Measurements from ENCODE around the gene AGTPBP1.

The AGTPBP1 gene

DNA sequence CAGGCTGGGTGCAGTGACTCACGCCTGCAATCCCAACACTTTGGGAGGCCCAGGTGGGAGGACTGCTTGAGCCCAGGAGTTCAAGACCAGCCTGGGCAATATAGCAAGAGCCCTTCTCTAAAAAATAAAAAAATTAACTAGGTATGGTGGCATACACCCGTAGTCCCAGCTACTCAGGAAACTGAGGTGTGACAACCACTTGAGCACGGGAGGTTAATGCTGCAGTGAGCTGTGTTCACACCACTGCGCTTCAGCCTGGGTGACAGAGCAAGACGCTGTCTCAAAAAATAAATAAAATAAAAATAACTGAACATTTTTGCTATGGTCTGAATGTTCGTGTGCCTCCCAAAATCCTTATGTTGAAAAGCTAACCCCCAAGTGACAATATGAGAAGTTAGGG lies 24.5 kb downstream of the AGTPBP1 start:
- no peak for DNase-seq (ENCODE audit: low read depth)

DNA sequence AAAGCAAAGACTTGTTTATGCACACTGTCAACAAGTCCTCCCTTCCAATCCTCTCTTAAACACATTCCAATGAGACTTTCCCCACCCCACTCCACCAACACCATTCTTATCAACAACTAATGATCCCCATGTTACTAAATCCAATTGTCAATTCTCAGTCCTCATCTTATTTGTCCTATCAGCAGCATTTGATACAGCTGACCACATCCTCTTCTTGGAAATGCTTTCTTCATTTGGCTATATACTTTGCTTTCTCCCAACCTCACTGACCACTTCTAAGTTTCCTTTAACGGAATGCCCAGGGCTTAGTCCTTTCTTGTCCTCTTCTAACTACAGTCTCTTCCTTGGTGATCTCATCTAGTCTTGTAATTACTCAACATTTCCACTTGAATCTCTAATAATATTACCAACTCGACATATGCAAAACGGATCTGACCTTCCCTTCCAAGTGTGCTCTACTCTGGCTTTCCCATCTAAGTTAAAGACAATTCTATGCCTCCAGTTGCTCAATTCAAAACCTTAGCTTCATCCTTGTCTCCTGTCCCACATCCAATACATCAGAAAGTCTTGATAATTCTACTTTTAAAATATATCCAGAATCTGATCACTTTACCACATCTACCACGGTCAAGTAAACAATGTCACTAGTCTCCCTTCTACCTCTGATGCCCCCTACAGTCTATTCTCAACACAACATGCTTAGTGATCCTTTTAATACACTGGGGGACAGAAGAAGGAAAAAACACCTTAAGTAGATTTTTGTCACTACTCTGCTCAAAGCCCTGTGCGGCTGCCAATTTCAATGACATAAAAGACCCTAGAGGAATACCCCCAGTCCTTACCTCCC lies 25.5 kb downstream of the AGTPBP1 start:
- DNase-seq (ENCODE audit: low read depth): no peak

DNA sequence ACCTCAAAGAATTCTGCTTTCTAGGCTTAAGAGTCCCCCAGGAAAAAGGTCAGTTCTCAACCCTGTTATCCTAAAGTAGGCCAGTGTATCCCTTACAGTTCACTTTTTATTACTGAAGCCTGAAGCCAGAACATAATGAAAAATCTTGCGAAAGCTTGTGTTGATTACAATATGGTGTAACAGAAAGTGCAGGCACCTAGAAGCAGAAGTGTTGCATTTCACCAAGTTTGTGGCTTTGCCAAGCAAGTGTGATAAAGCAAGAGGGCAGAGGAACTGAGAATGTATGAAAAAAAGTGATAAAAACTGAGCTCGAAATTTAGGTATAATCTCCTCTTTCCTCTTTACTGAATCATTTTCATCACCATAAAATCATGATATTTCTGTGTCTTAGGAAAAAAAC lies 26.2 kb downstream of the AGTPBP1 start:
- no peak for DNase-seq (ENCODE audit: low read depth)

DNA sequence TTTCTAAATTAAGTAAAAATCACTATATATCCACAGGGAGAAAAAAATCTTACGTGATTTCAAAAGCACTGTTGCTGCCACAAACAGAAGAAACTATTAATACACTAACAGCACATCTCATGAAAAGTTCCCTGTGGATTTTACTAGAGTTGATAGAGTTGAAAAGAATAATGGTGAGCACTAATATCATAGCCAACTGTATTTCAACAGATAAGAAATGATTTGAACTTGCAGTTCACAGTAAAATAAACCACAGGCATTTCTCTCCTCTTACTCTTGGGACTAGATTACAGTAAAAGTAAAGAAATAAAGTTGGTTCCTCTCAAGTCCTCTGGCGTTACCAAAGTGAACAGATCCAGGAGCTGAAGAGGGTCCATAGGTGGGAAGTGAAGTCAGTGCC lies 27.9 kb downstream of the AGTPBP1 start:
- DNase-seq (ENCODE audit: low read depth): no peak

DNA sequence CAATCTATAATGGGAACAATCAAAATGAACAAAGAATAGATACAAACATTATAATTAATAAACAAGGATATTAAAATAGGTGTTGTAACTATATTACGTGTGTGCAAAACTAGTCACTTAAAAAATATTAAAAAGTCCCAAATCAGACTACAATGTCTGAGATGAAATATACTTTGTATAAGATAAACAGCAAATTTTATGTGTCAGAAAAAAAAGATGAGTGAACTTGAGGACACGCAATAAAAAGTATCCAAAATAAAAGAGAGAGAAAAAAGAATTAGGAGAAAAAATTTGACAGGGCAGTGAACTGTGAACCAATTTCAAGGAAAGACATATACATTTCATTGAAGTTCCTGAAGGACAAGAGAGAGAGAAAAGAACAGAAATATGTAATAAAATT lies 37.0 kb downstream of the AGTPBP1 start:
- DNase-seq (ENCODE audit: low read depth): no peak

DNA sequence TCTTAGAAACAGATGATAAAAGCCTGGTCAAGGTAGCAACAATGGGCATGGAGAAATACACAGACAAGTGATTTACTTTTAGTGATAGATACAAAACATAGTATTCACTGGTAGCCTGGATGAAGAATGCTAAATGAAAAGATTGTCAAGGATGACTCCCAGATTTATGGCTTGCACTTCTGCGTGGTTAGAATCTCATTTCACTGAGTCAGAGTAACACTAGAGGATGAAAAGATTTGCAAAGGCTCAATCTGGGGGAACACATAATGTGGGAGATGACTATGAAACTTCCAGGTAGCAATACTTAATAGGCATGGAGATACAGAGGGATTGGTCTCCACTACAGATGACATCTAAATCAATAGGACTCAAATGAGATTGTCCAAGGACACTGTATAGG lies 38.4 kb downstream of the AGTPBP1 start:
- peak; percentile 16 for DNase-seq (ENCODE audit: low read depth)

DNA sequence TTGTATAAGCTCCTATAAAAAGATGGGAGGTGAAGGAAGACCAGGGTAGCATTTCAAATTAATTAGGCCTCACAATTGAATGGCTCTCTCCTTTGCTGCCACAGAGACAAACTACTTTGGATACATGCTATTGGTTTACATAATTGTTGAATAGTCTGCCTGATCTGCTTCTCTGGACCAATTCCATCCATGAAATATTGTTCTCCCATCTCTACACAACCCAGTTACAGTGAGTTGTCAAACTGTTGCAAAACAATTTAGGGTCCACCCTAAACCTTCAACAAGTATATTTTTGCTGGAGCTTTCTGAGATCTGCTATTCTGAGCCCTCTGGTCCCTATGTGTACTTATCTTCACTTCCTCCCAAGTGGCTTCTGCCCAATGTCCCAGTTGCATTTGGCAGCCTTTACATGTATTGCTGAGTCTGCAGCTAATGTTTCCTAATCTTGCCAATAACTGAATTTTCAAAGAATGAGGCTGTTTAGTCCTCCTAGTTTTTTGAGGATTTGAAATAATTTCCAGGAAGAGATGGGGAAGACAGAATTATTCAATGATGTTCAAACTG lies 38.9 kb downstream of the AGTPBP1 start:
- no peak for DNase-seq (ENCODE audit: low read depth)

DNA sequence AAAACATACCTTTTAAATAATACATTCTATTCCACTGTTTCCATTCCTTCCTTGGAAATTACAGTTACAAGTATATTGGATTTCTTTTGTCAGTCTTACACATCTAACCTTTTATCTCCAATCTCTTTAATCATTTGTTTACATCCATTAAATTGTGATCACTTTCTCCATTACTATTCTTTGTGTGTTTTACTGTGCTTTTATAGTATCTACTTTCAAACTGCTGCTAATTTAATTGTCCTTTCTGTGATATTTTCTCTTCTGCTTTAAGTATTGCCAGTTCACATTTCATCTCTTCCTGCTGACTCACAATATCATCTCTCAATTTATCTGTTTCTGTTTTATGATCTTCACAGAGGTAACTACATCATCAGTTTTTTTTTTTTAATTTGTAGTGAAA lies 39.6 kb downstream of the AGTPBP1 start:
- no peak for DNase-seq (ENCODE audit: low read depth)

DNA sequence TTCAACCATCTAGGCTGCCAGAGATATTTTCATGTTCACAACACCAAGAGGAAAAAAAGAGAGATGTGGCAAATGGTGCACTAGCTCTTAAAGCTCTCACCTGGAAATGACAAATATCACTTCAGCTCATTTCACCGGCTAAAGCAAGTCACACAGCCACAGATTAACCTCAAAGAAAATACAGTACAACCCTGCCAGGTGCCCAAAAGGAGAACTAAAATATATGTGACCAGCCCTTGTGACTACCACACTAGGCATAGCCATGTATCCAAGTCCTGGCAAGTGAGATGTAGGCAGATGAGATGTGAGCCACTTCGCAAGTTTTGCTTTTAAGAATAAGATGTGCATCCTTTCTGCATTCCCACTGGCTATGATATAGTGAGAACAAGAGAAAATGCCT lies 41.4 kb downstream of the AGTPBP1 start:
- no peak for DNase-seq (ENCODE audit: low read depth)

DNA sequence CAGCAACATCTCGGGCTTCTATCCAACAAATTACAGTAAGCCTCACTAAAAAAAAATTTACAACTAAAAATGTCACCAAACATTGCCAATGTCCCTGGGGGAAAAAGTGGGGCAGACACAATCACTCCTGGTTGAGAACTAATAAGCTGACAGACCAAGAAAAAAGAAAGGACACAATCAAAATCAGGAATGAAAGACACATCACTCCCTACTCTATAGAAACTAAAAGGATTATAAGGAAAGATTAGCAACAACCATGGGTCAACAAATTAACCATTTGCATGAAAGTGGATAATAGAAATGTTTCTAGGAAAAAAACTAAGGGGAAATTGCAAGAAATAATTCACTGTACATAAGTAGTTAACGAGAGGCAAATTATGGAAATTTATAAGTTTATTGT lies 53.4 kb downstream of the AGTPBP1 start:
- no peak for DNase-seq (ENCODE audit: low read depth)

DNA sequence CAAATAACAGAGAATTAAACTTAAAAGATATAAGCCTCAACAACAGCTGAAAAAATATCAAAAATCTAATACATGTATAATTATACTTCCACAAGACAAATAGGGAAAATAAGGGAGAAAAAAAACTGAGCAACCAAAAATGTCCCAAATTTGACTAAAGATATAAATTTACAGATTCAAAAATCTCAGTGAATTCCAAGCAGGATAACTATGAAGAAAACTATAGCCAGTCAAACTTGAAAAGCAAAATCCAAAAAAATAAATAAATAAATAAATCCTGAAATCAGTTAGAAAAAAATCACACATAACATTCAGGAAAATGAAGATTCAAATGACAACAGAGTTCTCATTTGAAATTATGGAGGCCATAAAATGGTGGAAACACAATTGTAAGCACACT lies 56.7 kb downstream of the AGTPBP1 start:
- no peak for DNase-seq (ENCODE audit: low read depth)

DNA sequence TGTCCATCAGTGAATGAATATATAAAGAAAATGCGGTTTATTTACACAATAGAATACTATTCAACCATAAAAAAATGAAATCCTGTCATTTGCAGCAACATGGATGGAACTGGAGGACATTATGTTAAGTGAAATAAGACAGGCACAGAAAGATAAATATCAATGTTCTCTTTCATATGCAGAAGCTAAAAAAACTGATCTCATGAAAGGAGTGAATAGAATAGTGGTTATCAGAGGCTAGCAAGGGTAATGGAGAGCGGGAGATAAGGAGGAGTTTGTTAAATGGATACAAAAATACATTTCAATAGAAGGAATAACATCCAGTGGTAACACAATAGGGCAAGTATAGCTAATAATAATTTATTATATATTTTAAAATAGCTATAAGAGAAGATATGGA lies 65.0 kb downstream of the AGTPBP1 start:
- no peak for DNase-seq (ENCODE audit: low read depth)

DNA sequence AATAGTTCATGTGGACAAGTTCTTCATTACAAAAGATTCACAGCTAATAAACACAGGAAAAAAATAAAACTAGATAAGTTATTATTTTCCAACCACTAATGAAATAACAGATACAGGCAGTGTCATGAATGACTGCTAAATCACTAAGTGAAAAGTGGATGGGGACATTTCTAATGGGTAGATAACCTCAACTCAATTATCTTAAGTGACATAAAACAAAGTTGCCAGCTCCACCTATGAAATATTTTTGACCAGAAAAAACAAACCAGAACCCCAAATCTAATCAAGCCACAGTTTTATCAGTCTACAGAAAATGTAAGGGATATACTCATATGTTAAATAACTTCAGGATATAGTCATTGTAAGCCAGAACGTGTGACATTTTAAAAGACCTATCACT lies 74.4 kb downstream of the AGTPBP1 start:
- DNase-seq (ENCODE audit: low read depth): no peak

DNA sequence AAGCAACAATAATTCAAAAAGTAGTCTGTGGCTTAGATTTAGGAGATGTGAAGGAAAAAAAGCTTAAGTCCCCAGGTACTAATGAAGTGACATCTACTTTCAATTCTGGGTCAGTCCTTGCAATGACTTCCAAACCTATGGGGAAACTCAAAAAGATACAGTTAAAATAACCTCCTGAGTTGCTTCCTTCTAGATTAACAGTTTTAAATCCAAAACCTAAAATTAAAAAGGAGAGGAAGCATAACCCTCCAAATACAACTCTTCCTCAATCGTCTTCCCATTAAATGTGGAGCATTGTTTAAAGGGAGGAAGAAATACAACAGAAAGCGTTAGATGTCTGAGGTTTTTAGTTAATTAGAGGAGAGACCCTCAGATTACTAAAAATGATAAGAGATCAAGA lies 75.7 kb downstream of the AGTPBP1 start:
- DNase-seq (ENCODE audit: low read depth): no peak

DNA sequence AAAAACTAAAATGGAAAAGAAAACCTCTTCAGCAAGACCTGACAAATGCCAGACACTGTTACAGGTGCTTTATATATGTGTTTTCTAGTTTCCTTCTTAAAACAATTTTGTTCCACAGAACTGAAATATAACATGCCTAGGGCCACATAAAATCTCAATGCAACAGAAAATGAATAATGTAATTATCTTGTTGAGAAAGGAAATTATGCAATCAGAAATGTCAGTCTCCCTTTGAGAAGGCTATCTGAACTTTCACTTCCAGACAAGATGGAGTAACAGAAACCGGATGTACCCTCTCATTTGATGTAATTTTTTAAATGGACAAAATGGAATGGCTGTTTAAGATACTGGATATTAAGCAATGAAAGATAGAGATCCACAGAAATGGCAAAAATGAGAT lies 79.2 kb downstream of the AGTPBP1 start:
- no peak for DNase-seq (ENCODE audit: low read depth)

DNA sequence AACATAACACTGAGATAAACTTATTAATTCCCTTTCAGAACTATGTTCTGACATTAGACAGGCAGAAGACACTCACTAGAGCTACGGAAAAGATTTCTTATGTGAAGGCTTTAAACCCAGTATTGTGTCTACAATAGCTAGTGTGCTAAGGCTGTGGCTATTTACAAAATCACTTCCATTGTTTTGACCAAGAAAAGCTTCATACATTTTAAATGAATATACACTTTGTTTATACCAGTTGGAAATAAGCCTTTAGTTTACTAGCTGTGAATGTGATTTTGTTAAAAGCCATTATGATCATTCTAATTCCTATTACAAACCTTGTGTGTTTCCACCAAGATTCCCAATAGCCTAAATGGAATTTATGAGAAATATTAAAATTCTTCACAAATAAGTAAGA lies 83.0 kb downstream of the AGTPBP1 start:
- DNase-seq (ENCODE audit: low read depth): no peak

DNA sequence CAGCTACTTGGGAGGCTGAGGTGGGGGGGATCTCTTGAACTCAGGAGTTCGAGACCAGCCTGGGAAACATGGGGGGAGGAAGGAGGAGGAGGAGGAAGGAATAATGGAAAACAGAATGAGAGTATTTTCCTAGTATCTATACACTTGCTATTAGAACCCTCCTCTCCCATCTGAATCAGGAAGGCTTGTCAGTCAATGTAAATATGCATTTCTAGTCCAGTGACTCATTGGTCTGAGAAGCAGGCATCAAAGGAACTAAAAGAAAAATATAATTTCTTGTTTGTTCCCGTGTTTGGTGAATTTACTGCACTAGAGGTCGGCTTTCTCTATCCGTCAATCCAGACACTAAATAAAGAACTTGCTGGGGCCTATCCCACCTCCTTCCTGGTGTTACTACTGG lies 88.6 kb downstream of the AGTPBP1 start:
- DNase-seq (ENCODE audit: low read depth): no peak

DNA sequence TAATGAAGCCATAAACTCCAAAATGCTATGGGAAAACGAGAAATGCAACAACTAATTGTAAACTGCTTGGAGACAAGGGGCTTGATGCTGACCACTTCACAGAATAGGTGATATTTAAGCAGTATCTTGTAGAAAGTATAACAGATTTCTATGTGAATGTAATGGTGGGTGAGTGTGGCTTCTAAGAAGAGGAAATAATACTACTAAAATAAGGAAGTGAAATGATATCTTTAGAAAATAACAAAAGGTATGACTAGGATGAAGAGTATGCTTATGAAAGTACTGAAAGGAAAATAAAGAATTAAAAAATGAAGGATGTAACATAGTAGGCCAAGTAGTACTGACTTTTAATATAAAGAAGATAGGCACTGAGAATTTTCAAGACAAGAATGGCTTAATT lies 94.2 kb downstream of the AGTPBP1 start:
- no peak for DNase-seq (ENCODE audit: low read depth)

DNA sequence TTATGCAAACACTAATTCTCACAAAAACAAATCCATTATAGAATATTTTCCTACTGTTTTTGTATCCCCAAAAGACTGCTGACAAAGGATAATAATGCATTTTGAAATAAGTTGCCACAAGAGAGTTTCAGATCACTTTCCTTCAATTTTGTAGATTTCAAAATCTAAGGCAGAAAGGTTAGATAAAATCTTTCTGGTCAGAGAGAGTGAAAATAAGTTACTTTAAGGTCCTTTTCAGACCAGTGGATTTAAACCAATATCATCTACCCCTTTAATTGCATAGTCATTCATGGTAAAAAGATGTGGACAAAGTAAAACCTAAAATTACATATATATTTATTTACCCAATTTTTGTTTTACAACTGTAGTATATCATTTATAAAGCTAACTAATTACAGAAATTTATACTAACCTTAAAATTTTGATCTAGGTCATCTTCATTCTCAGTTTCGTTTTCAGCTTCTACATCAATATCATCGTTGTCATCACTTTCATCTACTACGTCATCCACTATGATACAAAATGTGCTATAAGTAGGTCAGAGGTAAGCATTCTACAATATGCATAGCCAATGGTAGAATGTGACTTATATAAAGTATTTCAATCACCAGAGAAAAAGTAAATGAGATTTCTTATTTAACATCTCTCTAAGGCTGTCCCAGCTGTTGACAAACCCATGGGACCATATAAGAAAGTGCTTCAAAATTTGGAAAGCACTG lies 95.7 kb downstream of the AGTPBP1 start:
- DNase-seq (ENCODE audit: low read depth): no peak

DNA sequence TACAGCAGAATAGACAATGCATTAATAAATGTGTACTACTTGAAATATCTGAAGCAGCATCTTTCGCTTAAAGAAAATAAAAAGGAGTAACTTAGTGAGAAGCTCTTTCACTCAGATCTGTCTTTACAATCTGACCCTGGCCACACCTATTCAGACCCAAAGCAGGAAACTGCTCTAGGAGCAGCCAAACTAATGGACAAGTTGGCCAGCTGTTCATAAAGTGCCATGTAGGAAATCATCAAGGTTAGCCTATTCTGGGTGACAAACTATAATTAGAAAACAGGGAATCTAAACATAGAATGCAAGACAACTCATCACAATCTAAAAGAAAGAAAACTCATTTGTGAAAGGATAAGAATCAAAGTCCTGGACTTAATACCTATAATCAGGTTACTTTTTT lies 101.3 kb downstream of the AGTPBP1 start:
- DNase-seq (ENCODE audit: low read depth): no peak

DNA sequence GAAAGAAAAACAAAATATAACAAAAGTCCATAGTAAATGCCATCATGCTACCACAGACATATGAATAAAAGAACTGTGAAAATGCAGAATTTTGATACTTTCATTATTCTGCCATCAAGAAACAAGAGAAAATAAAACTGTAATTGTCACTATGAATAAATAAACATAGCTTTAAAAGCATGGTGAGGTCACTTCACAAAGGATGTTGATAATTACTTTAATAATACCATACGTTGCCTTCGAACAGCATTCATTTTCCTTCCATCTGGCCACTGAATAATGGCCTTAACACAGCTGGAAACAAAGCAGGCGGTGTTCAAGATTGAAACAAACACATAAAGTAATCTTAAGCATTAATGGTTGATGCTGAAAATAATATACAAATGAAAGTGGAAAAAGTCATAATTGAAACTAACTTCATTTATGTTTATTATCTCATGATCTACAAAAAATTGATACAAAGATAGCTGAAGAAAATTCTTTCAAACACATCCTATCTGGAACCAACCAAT lies 102.0 kb downstream of the AGTPBP1 start:
- no peak for DNase-seq (ENCODE audit: low read depth)

DNA sequence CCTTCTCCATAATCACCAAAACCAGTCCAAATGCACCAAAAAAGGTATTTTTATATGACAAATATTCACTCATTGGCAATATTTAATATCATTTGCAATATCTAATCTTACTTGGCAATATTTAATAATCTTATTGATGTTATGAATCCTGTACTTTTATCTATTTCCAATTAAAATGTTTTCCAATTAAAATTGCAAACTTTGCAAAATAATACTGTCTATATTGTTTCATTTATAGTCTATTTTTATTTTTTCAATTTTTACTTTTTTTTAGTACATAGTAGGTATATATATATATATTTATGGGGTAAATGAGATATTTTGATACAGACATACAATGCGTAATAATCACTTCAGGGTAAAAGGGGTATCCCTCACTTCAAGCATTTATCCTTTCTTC lies 109.9 kb downstream of the AGTPBP1 start:
- DNase-seq (ENCODE audit: low read depth): no peak

DNA sequence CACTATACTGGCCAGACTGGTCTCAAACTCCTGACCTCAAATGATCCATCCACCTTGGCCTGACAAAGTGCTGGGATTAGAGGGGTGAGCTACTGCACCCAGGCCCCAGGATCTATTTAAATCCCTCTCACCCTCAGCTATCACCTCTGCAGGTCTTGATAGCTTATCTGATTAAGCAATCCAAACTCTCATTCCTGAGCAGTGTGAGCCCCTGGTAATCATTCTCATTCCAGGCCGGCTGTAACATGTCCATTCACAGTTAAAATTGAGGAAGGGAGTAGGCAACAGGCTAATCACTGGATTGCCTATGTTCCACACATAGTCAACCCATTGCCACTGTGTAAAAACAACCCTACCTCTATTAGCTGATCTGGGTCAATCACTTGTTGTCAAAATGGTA lies 111.1 kb downstream of the AGTPBP1 start:
- no peak for DNase-seq (ENCODE audit: low read depth)
